A549 (cell line): ENCODE results near the gene F8A3.

Experiments used
- CTCF ChIP-seq: fragments of >200 bp; sonication (Bioruptor Twin); formaldehyde crosslinking; IDR thresholded peaks from 3 replicates; pipeline ENCODE4 v1.5.1; 2016
- POLR2A ChIP-seq: IDR thresholded peaks from 2 replicates; pipeline ENCODE4 v1.6.1; 2012; ENCODE audit warnings: mild to moderate bottlenecking, low read length

GRCh38 chrX:155441097-155441496 lies 17.3 kb downstream of the F8A3 start:
- TF ChIP-seq POLR2A (no peak), CTCF (no peak)
